Mucosa of descending colon (tissue), 3 donors: Measurements from ENCODE around the gene PRKCD. TPM values are rescaled to one million over a fixed set of nuclear protein-coding genes. Genes with fewer than 3 reads are reported as not detected.

Experiments
- ATAC-seq: fragments of 200-7000 bp; cut with Tn5 transposase; one replicate; pipeline ENCODE4 v1.9.1; 2020; ENCODE audit warnings: mild to moderate bottlenecking, moderate library complexity
- DNase-seq, 3 donors: peaks; one replicate each; pipeline ENCODE4 v3.0.0-alpha.2; 2020
- H3K36me3 ChIP-seq: fragments of 200-600 bp; one replicate; pipeline ENCODE4 v1.8.0; 2021; ENCODE audit warnings: low read depth, mild to moderate bottlenecking
- H3K4me1 ChIP-seq: fragments of 200-600 bp; one replicate; pipeline ENCODE4 v1.8.0; 2021; ENCODE audit warnings: low read depth, mild to moderate bottlenecking
- H3K4me3 ChIP-seq: fragments of 200-600 bp; one replicate; pipeline ENCODE4 v1.8.0; 2021; ENCODE audit warnings: mild to moderate bottlenecking
- H3K9me3 ChIP-seq: fragments of 200-600 bp; one replicate; pipeline ENCODE4 v1.8.0; 2021; ENCODE audit warnings: mild to moderate bottlenecking
- CTCF ChIP-seq: fragments of 200-600 bp; IDR thresholded peaks from one replicate; pipeline ENCODE4 v1.8.0; 2022; ENCODE audit warnings: antibody characterized with exemption, mild to moderate bottlenecking
- intact Hi-C, 2 donors: fragments of 100-400 bp; cut with DNase I in 1 of 2; cut with micrococcal nuclease in 1 of 2; formaldehyde crosslinking; loops; one replicate each; pipeline versions ENCODE4 v1.11.0 to v1.11.1; 2022; cut with DNase I, micrococcal nuclease
- total RNA-seq, 3 donors: library from RNA; stranded (reverse); fragmentation: NEBNext Ultra II Directional in 2 of 3; extraction: Animal tissue kit (Norgen Biotek cat#: 25700) in 2 of 3; gene quantifications; one replicate each; pipeline versions ENCODE4 v1.2.1 to v1.2.4, GENCODE V29; 2021 to 2023
- donor health status: DM: no; HTN: no; CAD: no; lungs with moderate emphysema.
- donor health status: DM: no; HTN: no; CAD: no.
- donor health status: DM: no; HTN: yes; CAD: no.

The PRKCD gene
- total RNA-seq, 3 donors from 2014 or later, result 46.8 to 87.9 (median 83.4) TPM

DNA sequence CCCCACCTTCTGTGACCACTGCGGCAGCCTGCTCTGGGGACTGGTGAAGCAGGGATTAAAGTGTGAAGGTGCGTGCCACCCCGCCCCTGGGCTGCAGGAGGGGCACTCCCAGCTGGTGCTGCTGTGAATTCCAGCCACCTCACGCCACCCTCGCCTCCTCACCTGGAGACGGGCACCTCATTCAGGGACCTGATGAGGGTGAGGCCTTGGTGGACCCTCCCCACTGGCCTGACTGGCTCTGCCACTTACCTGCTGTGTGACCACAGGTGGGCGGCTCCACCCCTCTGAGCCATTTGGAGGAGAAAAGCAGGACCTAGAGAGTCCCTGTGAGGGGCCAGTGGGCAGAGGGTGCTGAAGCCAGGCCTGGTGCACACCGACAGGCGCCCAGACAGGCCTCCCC lies 22.5 kb downstream of the PRKCD start:
- no peak for ATAC-seq
- TF ChIP-seq CTCF, result no peak

DNA sequence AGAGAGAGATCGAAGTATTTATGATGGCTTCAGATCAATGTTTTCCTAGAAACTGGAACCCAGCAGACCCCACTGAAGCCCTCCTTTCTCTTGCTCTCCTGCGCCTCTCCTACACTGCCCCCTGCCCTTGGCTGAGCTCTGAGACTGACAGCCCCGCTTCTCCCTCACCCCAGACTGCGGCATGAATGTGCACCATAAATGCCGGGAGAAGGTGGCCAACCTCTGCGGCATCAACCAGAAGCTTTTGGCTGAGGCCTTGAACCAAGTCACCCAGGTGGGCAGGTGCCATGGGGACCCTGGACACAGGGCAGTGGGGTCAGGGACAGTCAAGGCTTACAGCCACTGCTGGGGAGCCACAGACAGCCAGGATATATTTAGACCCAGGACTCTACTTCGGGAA lies 23.7 kb downstream of the PRKCD start:
- DNase-seq (peak in 1 of 3 donors; percentile 5), ATAC-seq (no peak)
- H3K36me3 ChIP-seq, result peaks cover 8% of the 10 kb centered on the region
- no peaks in the 10 kb centered on the region for H3K9me3 ChIP-seq
- H3K4me1 ChIP-seq, result no peaks in the 10 kb centered on the region
- intact Hi-C loops, result loop anchor here in 1 of 2 donors (5.0 kb wide), 1 partner anchor 62 kb away; no protein-coding TSS in a partner anchor
- no peak overlapping the region for H3K4me3 ChIP-seq
- no peak for TF ChIP-seq CTCF

More for the DNA sequence above, 22.5 kb downstream of the PRKCD start:
- Histone ChIP-seq H3K9me3 (no peaks in the 10 kb centered on the region), H3K36me3 (peaks cover 8% of the 10 kb centered on the region), H3K4me1 (no peaks in the 10 kb centered on the region), H3K4me3 (no peak overlapping the region)
- intact Hi-C loops, result no loop called here
- peak in 1 of 3 donors; percentile 23 for DNase-seq

GRCh38 chr3:53185761-53186465 lies 24.9 kb downstream of the PRKCD start:
- peaks cover 8% of the 10 kb centered on the region for H3K36me3 ChIP-seq
- intact Hi-C loops, result loop anchor here in 1 of 2 donors (5.0 kb wide), 1 partner anchor 64 kb away; no protein-coding TSS in a partner anchor
- no peak for TF ChIP-seq CTCF

GRCh38 chr3:53186726-53187125 lies 25.7 kb downstream of the PRKCD start:
- Histone ChIP-seq H3K9me3 (no peaks in the 10 kb centered on the region), H3K4me3 (no peak overlapping the region), H3K4me1 (peaks cover 2% of the 10 kb centered on the region), H3K36me3 (peaks cover 8% of the 10 kb centered on the region)
- TF ChIP-seq CTCF, result no peak
- intact Hi-C loops, result loop anchor here in 1 of 2 donors (5.0 kb wide), 1 partner anchor 64 kb away; no protein-coding TSS in a partner anchor
- DNase-seq, result peak in 1 of 3 donors; percentile 47
- ATAC-seq, result no peak

More at GRCh38 chr3:53185761-53186465, 24.9 kb downstream of the PRKCD start:
- peak in 2 of 3 donors; percentile 23 to 45 for DNase-seq
- H3K4me3 ChIP-seq, result no peak overlapping the region
- no peak for ATAC-seq
- no peaks in the 10 kb centered on the region for H3K9me3 ChIP-seq
- H3K4me1 ChIP-seq, result no peaks in the 10 kb centered on the region

- Histone ChIP-seq H3K4me3 (no peak overlapping the region), H3K36me3 (peaks cover 8% of the 10 kb centered on the region), H3K9me3 (no peaks in the 10 kb centered on the region), H3K4me1 (peaks cover 6% of the 10 kb centered on the region)
- intact Hi-C loops, result loop anchor here in 1 of 2 donors (5.0 kb wide), 1 partner anchor 65 kb away; no protein-coding TSS in a partner anchor
- DNase-seq, result peak in 1 of 3 donors; percentile 17
- no peak for ATAC-seq
- no peak for TF ChIP-seq CTCF
Observed at GRCh38 chr3:53187430-53187829, 26.4 kb downstream of the PRKCD start.
